Caco-2 (cell line): ENCODE data around the gene SLC37A1. TPM values are rescaled to one million over a fixed set of nuclear protein-coding genes. Genes with fewer than 3 reads are reported as not detected.

Experiments used
- BruUV-seq: library from RNA; stranded (reverse); fragments of 400-500 nt; replicated peaks from 2 replicates; lab custom pipeline; 2021; lab: Mats Ljungman, UMichigan
- CTCF ChIA-PET: fragments of 300-600 bp; sonication (Branson Sonifier 250); formaldehyde crosslinking; loops from one replicate; lab custom pipeline; 2022; ENCODE audit warnings: antibody characterized with exemption; lab: Charles Lee
- POLR2A ChIA-PET: fragments of 300-600 bp; sonication (Branson Sonifier 250); formaldehyde crosslinking; loops from one replicate; lab custom pipeline; 2022; ENCODE audit warnings: antibody characterized with exemption; lab: Charles Lee
- DNase-seq, 2 experiments: peaks; one replicate each; pipeline versions ENCODE4 v3.0.0 to v3.0.0-alpha.2; 2020 to 2022
- H3K27me3 ChIP-seq: replicated peaks from 2 replicates; pipeline ENCODE4 v1.6.0; 2011; ENCODE audit warnings: low read length; ENCODE audit not compliant: control insufficient read depth, insufficient read depth
- H3K36me3 ChIP-seq: 2 replicates; pipeline ENCODE4 v1.5.1; 2011; ENCODE audit warnings: low read length; ENCODE audit not compliant: control insufficient read depth, insufficient read depth
- H3K4me1 ChIP-seq: fragments of 250-450 bp; sonication (Bioruptor Pico); 2 replicates; pipeline ENCODE4 v1.5.1; 2020; ENCODE audit warnings: mild to moderate bottlenecking
- H3K4me3 ChIP-seq: 2 replicates; pipeline ENCODE4 v1.5.1; 2011; ENCODE audit warnings: low read depth, mild to moderate bottlenecking, control low read depth, low read length
- H3K9me3 ChIP-seq: fragments of 250-450 bp; sonication (Bioruptor Pico); 2 replicates; pipeline ENCODE4 v1.5.1; 2020; ENCODE audit warnings: mild to moderate bottlenecking, moderate library complexity
- H3K27ac Mint-ChIP-seq: one replicate; pipeline ENCODE4 v1.8.0; 2022; ENCODE audit warnings: mixed read lengths; ENCODE audit not compliant: unreplicated experiment
- H3K27me3 Mint-ChIP-seq: one replicate; pipeline ENCODE4 v1.8.0; 2022; ENCODE audit warnings: mixed read lengths; ENCODE audit not compliant: insufficient read depth, unreplicated experiment
- H3K36me3 Mint-ChIP-seq: one replicate; pipeline ENCODE4 v1.8.0; 2022; ENCODE audit warnings: mild to moderate bottlenecking, mixed read lengths; ENCODE audit not compliant: insufficient read depth, unreplicated experiment
- H3K4me1 Mint-ChIP-seq: one replicate; pipeline ENCODE4 v1.8.0; 2022; ENCODE audit warnings: low read depth, mixed read lengths; ENCODE audit not compliant: unreplicated experiment
- H3K4me3 Mint-ChIP-seq: one replicate; pipeline ENCODE4 v1.8.0; 2022; ENCODE audit warnings: mild to moderate bottlenecking, moderate library complexity, mixed read lengths; ENCODE audit not compliant: unreplicated experiment
- H3K9me3 Mint-ChIP-seq: one replicate; pipeline ENCODE4 v1.8.0; 2022; ENCODE audit warnings: mixed read lengths; ENCODE audit not compliant: unreplicated experiment
- intact Hi-C: fragments of 100-400 bp; cut with micrococcal nuclease; formaldehyde crosslinking; loops from one replicate; pipeline ENCODE4 v1.10.0; 2022; ENCODE audit not compliant: unreplicated experiment
- total RNA-seq: library from RNA; stranded (reverse); gene quantifications from 2 replicates; pipeline ENCODE4 v1.2.3, GENCODE V29; 2022
- TF ChIP-seq, protein P1 (sequence below), 2 experiments: fragments of 200-600 bp in 1 of 2; IDR thresholded peaks; 1 replicate in 1 of 2; 2 replicates in 1 of 2; pipeline versions ENCODE4 v1.5.1 to v1.8.0; 2011 to 2022; ENCODE audit warnings: antibody characterized with exemption in 1 of 2, control low read depth in 1 of 2, inconsistent platforms in 1 of 2, low read depth in 1 of 2, low read length in 1 of 2, mild to moderate bottlenecking in 1 of 2, moderate library complexity in 1 of 2; ENCODE audit not compliant: insufficient read depth in 1 of 2, severe bottlenecking in 1 of 2, unreplicated experiment in 1 of 2

Gene SLC37A1
- total RNA-seq, 1 experiment from 2014 or later = 9.8 TPM

DNA sequence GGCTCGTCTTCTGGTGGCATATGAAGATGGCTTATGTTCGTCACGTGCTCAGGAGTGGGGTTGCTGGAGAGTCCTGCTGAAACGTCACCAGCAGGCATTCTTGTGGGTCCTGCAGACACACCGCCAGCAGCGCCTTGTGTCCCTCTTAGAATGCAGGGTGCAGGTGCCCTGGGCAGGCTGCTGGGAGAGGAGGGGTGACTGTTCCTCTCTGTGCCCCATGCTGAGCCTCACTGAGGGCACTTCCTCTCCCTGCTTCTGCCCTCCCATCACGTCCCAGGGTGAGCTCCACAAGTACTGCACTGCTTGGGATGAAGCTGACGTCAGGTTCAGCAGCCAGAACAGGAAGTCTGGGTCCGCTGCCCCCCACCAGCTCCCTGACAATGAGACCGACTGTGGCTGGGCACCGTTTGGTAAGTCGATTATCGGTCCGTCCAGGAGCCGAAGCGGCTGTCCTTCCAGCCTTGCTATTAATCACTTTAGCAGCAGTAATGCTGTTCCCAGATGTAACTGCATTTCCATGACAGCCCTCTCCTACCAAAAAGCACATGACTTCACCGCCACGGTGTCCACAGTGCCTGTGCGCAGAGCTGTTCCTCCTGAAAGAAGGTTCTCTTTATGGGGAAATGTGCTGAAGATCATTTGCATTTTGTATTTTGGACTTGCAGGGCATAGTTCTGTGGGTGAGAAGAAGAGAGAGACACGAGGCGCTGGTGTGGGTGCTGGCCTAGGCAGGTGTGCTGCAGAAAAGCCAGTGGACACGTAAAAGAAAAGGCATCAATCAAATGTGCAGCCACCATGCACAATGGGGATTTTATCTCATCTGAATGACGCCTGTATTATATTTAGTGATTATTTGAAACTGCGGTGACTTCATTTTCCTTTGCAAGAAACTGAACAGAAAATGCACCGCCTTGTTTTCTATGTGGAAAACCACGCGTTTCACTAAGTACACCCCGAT is 21.0 kb downstream of the SLC37A1 start:
- H3K9me3 ChIP-seq = no peaks in the 10 kb centered on the region
- CTCF ChIA-PET = interaction anchor here (0.7 to 2.8 kb wide), 2 partner anchors 67 to 68 kb away, joined by 3 to 13 read pairs; no protein-coding TSS in a partner anchor
- no peaks in the 10 kb centered on the region for H3K36me3 ChIP-seq
- H3K4me3 Mint-ChIP-seq = no peak overlapping the region
- DNase-seq = no peak
- no peak overlapping the region for H3K27ac Mint-ChIP-seq
- H3K36me3 Mint-ChIP-seq = no peaks in the 10 kb centered on the region
- no peaks in the 10 kb centered on the region for H3K4me1 ChIP-seq
- BruUV-seq = no TSS peak
- TF ChIP-seq, protein P1, sequence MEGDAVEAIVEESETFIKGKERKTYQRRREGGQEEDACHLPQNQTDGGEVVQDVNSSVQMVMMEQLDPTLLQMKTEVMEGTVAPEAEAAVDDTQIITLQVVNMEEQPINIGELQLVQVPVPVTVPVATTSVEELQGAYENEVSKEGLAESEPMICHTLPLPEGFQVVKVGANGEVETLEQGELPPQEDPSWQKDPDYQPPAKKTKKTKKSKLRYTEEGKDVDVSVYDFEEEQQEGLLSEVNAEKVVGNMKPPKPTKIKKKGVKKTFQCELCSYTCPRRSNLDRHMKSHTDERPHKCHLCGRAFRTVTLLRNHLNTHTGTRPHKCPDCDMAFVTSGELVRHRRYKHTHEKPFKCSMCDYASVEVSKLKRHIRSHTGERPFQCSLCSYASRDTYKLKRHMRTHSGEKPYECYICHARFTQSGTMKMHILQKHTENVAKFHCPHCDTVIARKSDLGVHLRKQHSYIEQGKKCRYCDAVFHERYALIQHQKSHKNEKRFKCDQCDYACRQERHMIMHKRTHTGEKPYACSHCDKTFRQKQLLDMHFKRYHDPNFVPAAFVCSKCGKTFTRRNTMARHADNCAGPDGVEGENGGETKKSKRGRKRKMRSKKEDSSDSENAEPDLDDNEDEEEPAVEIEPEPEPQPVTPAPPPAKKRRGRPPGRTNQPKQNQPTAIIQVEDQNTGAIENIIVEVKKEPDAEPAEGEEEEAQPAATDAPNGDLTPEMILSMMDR (IDR thresholded peaks at IDR 0.05; ENCODE audit: insufficient read depth in 1 of 2, low read depth in 1 of 2, low read length in 1 of 2, severe bottlenecking in 1 of 2, unreplicated experiment in 1 of 2) = no peak
- H3K4me1 Mint-ChIP-seq = no peaks in the 10 kb centered on the region
- POLR2A ChIA-PET = no interaction called here
- no peaks in the 10 kb centered on the region for H3K27me3 Mint-ChIP-seq
- H3K4me3 ChIP-seq = no peak overlapping the region
- no peaks in the 10 kb centered on the region for H3K9me3 Mint-ChIP-seq
- H3K27me3 ChIP-seq = no peaks in the 10 kb centered on the region
- intact Hi-C loops = loop anchor here (5.0 to 10.0 kb wide), 2 partner anchors 82 to 220 kb away; partner anchors contain the start of gene TFF3

DNA sequence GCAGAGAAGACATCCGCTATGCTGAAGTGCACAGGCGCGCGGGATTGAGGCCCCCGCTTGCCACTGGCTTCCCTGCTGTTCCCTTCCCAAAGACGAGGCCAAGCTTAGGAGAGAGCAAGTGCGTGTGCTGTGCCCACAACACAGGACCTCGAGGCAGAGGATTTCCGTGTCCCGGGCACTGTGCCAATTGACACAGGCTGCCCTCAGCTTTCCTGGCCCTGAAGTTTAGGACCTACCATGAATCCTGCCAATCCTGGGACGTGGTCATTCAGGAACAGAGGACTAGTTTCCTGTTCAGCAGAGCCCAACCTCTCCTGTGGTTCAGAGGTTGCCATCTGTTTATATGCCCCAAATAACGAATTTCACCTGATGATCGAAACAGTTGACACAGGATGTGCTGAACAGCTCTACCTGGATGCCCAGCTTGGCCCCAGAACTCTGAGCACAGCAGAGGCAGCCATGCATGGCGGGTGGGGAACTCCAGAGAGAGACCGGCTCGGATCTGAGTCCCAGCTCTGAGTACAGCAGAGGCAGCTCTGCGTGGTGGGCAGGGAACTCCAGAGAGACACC is 22.0 kb downstream of the SLC37A1 start:
- H3K36me3 ChIP-seq = no peaks in the 10 kb centered on the region
- Mint-ChIP-seq H3K36me3 (no peaks in the 10 kb centered on the region), H3K9me3 (no peaks in the 10 kb centered on the region), H3K27me3 (no peaks in the 10 kb centered on the region), H3K27ac (no peak overlapping the region), H3K4me3 (no peak overlapping the region), H3K4me1 (no peaks in the 10 kb centered on the region)
- H3K9me3 ChIP-seq = no peaks in the 10 kb centered on the region
- no peaks in the 10 kb centered on the region for H3K27me3 ChIP-seq
- no TSS peak for BruUV-seq
- ChIA-PET CTCF (interaction anchor here (2.8 kb wide), 1 partner anchor 69 kb away, joined by 13 read pairs; no protein-coding TSS in a partner anchor), POLR2A (no interaction called here)
- H3K4me1 ChIP-seq = no peaks in the 10 kb centered on the region
- no peak overlapping the region for H3K4me3 ChIP-seq
- TF ChIP-seq, protein P1 (IDR thresholded peaks at IDR 0.05; ENCODE audit: insufficient read depth in 1 of 2, low read depth in 1 of 2, low read length in 1 of 2, severe bottlenecking in 1 of 2, unreplicated experiment in 1 of 2) = no peak
- intact Hi-C loops = loop anchor here (5.0 to 10.0 kb wide), 2 partner anchors 83 to 221 kb away; partner anchors contain the start of gene TFF3
- no peak for DNase-seq

DNA sequence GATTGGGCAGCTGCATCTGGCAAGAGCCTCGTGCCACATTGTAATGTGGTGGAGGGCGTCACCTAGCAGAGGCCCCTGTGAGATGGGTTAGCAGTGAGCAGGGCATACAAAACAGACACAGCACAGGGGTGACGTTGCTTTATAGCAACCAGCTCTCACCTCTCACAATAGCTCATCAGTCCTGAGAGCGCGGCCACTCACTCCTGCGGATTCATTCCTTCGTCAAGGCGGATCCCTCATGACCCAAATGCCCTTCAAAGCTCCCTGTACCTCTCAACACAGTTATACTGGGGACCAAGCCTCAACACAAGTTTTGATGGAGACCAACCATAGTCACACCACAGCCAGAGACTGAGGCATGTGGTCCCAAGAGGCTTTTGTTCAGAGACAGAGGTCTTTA is 22.9 kb downstream of the SLC37A1 start:
- H3K27me3 Mint-ChIP-seq = no peaks in the 10 kb centered on the region
- CTCF ChIA-PET = interaction anchor here (2.8 kb wide), 1 partner anchor 69 kb away, joined by 13 read pairs; no protein-coding TSS in a partner anchor
- H3K4me3 Mint-ChIP-seq = no peak overlapping the region
- H3K27me3 ChIP-seq = no peaks in the 10 kb centered on the region
- no peaks in the 10 kb centered on the region for H3K36me3 Mint-ChIP-seq
- H3K4me1 ChIP-seq = no peaks in the 10 kb centered on the region
- BruUV-seq = no TSS peak
- no peak for DNase-seq
- no peaks in the 10 kb centered on the region for H3K9me3 Mint-ChIP-seq
- no peaks in the 10 kb centered on the region for H3K36me3 ChIP-seq
- H3K4me1 Mint-ChIP-seq = no peaks in the 10 kb centered on the region
- TF ChIP-seq, protein P1 (IDR thresholded peaks at IDR 0.05; ENCODE audit: insufficient read depth in 1 of 2, low read depth in 1 of 2, low read length in 1 of 2, severe bottlenecking in 1 of 2, unreplicated experiment in 1 of 2) = no peak
- no peaks in the 10 kb centered on the region for H3K9me3 ChIP-seq
- H3K27ac Mint-ChIP-seq = no peak overlapping the region
- no peak overlapping the region for H3K4me3 ChIP-seq
- intact Hi-C loops = loop anchor here (5.0 to 10.0 kb wide), 2 partner anchors 84 to 222 kb away; partner anchors contain the start of gene TFF3
- POLR2A ChIA-PET = no interaction called here
